ENCODE data around the gene SENP6. TPM values are rescaled to one million over a fixed set of nuclear protein-coding genes. Genes with fewer than 3 reads are reported as not detected.
"Not testable (repeated sequence)": the region's sequence is repeated elsewhere in the genome, so short reads cannot be mapped to it uniquely, and the experiment has no call there.

Gene SENP6
- total RNA-seq, 1 experiment from 2014 or later, result 90.9 TPM

- no peaks in the 10 kb centered on the region for H3K4me1 Mint-ChIP-seq
- TF ChIP-seq CTCF (IDR thresholded peaks at IDR 0.05) (no peak), ZNF121 (CRISPR knock-in tag; IDR thresholded peaks at IDR 0.05) (peak; percentile 75; the same call in 1 of the 2 replicates)
- H3K27ac Mint-ChIP-seq, result no peak overlapping the region
- H3K9me3 Mint-ChIP-seq, result no peaks in the 10 kb centered on the region
- no peak for DNase-seq (ENCODE audit: low spot score)
- ChIA-PET CTCF (no interaction called here), POLR2A (no interaction called here)
- H3K4me3 Mint-ChIP-seq, result no peak overlapping the region
- no peaks in the 10 kb centered on the region for H3K36me3 Mint-ChIP-seq
- no peaks in the 10 kb centered on the region for H3K27me3 Mint-ChIP-seq (ENCODE audit: low read depth)
- ATAC-seq, result no peak
These were observed 125.5 kb downstream of the SENP6 start for GRCh38 chr6:75727206-75727605.

GRCh38 chr6:75731029-75731428 is 129.3 kb downstream of the SENP6 start:
- H3K27ac Mint-ChIP-seq; DNase-seq (ENCODE audit: low spot score); POLR2A ChIA-PET; H3K36me3 Mint-ChIP-seq; H3K27me3 Mint-ChIP-seq (ENCODE audit: low read depth); CTCF ChIA-PET; H3K4me1 Mint-ChIP-seq; ATAC-seq; H3K4me3 Mint-ChIP-seq; H3K9me3 Mint-ChIP-seq: not testable (repeated sequence)
- peak; percentile 64; the same call in 1 of the 2 replicates for TF ChIP-seq ZNF121 (CRISPR knock-in tag; IDR thresholded peaks at IDR 0.05)

GRCh38 chr6:75735491-75736186 is 134.0 kb downstream of the SENP6 start:
- ATAC-seq (no peak), DNase-seq (ENCODE audit: low spot score) (no peak)
- Mint-ChIP-seq H3K36me3 (no peaks in the 10 kb centered on the region), H3K9me3 (no peaks in the 10 kb centered on the region), H3K4me1 (no peaks in the 10 kb centered on the region), H3K27me3 (ENCODE audit: low read depth) (no peaks in the 10 kb centered on the region), H3K27ac (no peak overlapping the region), H3K4me3 (no peak overlapping the region)
- ChIA-PET POLR2A (no interaction called here), CTCF (no interaction called here)
- TF ChIP-seq ZNF423 (CRISPR knock-in tag; IDR thresholded peaks at IDR 0.05) (no peak), HMGA2 (CRISPR knock-in tag; IDR thresholded peaks at IDR 0.05) (no peak), FOXP4 (CRISPR knock-in tag; IDR thresholded peaks at IDR 0.05) (no peak), ZNF396 (CRISPR knock-in tag; IDR thresholded peaks at IDR 0.05; ENCODE audit: borderline replicate concordance) (no peak), CBFB (CRISPR knock-in tag; IDR thresholded peaks at IDR 0.05; ENCODE audit: low read depth) (no peak), ATF1 (CRISPR knock-in tag; IDR thresholded peaks at IDR 0.05) (no peak), ZNF671 (CRISPR knock-in tag; IDR thresholded peaks at IDR 0.05) (no peak), ARID4B (CRISPR knock-in tag; IDR thresholded peaks at IDR 0.05; ENCODE audit: borderline replicate concordance) (no peak), FOXK1 (CRISPR knock-in tag; IDR thresholded peaks at IDR 0.05) (no peak), E2F5 (CRISPR knock-in tag; IDR thresholded peaks at IDR 0.05) (no peak), ELF4 (CRISPR knock-in tag; IDR thresholded peaks at IDR 0.05; ENCODE audit: low read depth) (no peak), MAX (CRISPR knock-in tag; IDR thresholded peaks at IDR 0.05) (no peak), ZNF512 (CRISPR knock-in tag; IDR thresholded peaks at IDR 0.05; ENCODE audit: borderline replicate concordance) (no peak), RELA (CRISPR knock-in tag; IDR thresholded peaks at IDR 0.05; ENCODE audit: borderline replicate concordance) (no peak), E2F4 (CRISPR knock-in tag; IDR thresholded peaks at IDR 0.05; ENCODE audit: borderline replicate concordance, low read depth) (no peak)

All from WTC11 (cell line).